Osteoblast (primary cell): ENCODE results near the gene RBM11. TPM values are rescaled to one million over a fixed set of nuclear protein-coding genes. Genes with fewer than 3 reads are reported as not detected.

ENCODE experiments used
- DNase-seq: peaks from one replicate; pipeline ENCODE4 v3.0.0; 2011; ENCODE audit warnings: low spot score, mixed read lengths; ENCODE audit not compliant: insufficient read length; ENCODE audit errors: missing footprints
- H2AFZ ChIP-seq: 2 replicates; pipeline ENCODE4 v1.6.0; 2011; ENCODE audit warnings: mild to moderate bottlenecking, low read length
- H3K27ac ChIP-seq: 2 replicates; pipeline ENCODE4 v1.5.1; 2011; ENCODE audit warnings: mild to moderate bottlenecking, low read depth, low read length, moderate library complexity
- H3K27me3 ChIP-seq: 2 replicates; pipeline ENCODE4 v1.6.0; 2012; ENCODE audit warnings: mild to moderate bottlenecking, control low read depth, inconsistent platforms, low read length, moderate library complexity; ENCODE audit not compliant: insufficient read depth
- H3K36me3 ChIP-seq: 2 replicates; pipeline ENCODE4 v1.5.1; 2011; ENCODE audit warnings: mild to moderate bottlenecking, low read length, control low read depth, moderate library complexity; ENCODE audit not compliant: insufficient read depth
- H3K4me1 ChIP-seq: 2 replicates; pipeline ENCODE4 v1.5.1; 2011; ENCODE audit warnings: mild to moderate bottlenecking, low read length, control low read depth, moderate library complexity; ENCODE audit not compliant: insufficient read depth
- H3K4me2 ChIP-seq: 2 replicates; pipeline ENCODE4 v1.6.0; 2011; ENCODE audit warnings: mild to moderate bottlenecking, low read length; ENCODE audit not compliant: insufficient read depth
- H3K4me3 ChIP-seq: fragments of 200-600 bp; sonication (generic); 3 replicates; pipeline ENCODE4 v1.5.1; 2012; ENCODE audit warnings: mild to moderate bottlenecking, low read length, inconsistent platforms; ENCODE audit not compliant: insufficient read depth
- H3K79me2 ChIP-seq: 2 replicates; pipeline ENCODE4 v1.6.0; 2012; ENCODE audit warnings: mild to moderate bottlenecking, low read length, control low read depth, inconsistent platforms; ENCODE audit not compliant: insufficient read depth
- H3K9me3 ChIP-seq: 2 replicates; pipeline ENCODE4 v1.5.1; 2011; ENCODE audit warnings: low read depth, low read length, control low read depth
- H4K20me1 ChIP-seq: 2 replicates; pipeline ENCODE4 v1.6.0; 2012; ENCODE audit warnings: mild to moderate bottlenecking, low read length, control low read depth; ENCODE audit not compliant: insufficient read depth
- CTCF ChIP-seq: IDR thresholded peaks from 2 replicates; pipeline ENCODE4 v1.5.1; 2011; ENCODE audit warnings: mild to moderate bottlenecking, low read depth, low read length, moderate library complexity; ENCODE audit errors: extremely low read depth
- total RNA-seq: library from RNA; depleted of rRNA; stranded (reverse); fragments of >200 nt; gene quantifications from 2 replicates; pipeline ENCODE4 v1.2.3, GENCODE V29; 2012

Gene RBM11
- total RNA-seq, 1 donor, result under 0.01 TPM

GRCh38 chr21:14265023-14265422, 49.1 kb downstream of the RBM11 start:
- TF ChIP-seq CTCF, result no peak
- Histone ChIP-seq H3K9me3 (no peaks in the 10 kb centered on the region), H3K4me1 (no peaks in the 10 kb centered on the region), H3K27me3 (no peaks in the 10 kb centered on the region), H3K4me3 (no peak overlapping the region), H2AFZ (no peak overlapping the region), H3K27ac (no peak overlapping the region), H3K4me2 (no peak overlapping the region), H3K79me2 (no peaks in the 10 kb centered on the region), H4K20me1 (no peaks in the 10 kb centered on the region), H3K36me3 (no peaks in the 10 kb centered on the region)
- no peak for DNase-seq

- H3K27ac ChIP-seq, result no peak overlapping the region
- no peaks in the 10 kb centered on the region for H3K9me3 ChIP-seq
- no peak for DNase-seq
- no peak overlapping the region for H2AFZ ChIP-seq
- no peaks in the 10 kb centered on the region for H4K20me1 ChIP-seq
- H3K4me3 ChIP-seq, result no peak overlapping the region
- H3K4me2 ChIP-seq, result no peak overlapping the region
- H3K36me3 ChIP-seq, result no peaks in the 10 kb centered on the region
- no peaks in the 10 kb centered on the region for H3K4me1 ChIP-seq
- no peak for TF ChIP-seq CTCF
- H3K27me3 ChIP-seq, result no peaks in the 10 kb centered on the region
- H3K79me2 ChIP-seq, result no peaks in the 10 kb centered on the region
These were observed 51.1 kb downstream of the RBM11 start for GRCh38 chr21:14267076-14267475.

GRCh38 chr21:14270631-14271030, 54.7 kb downstream of the RBM11 start:
- no peak for DNase-seq
- Histone ChIP-seq H3K36me3 (no peaks in the 10 kb centered on the region), H2AFZ (no peak overlapping the region), H3K27ac (no peak overlapping the region), H3K27me3 (no peaks in the 10 kb centered on the region), H3K9me3 (no peaks in the 10 kb centered on the region), H3K4me1 (no peaks in the 10 kb centered on the region), H3K4me2 (no peak overlapping the region), H4K20me1 (no peaks in the 10 kb centered on the region), H3K79me2 (no peaks in the 10 kb centered on the region), H3K4me3 (no peak overlapping the region)
- TF ChIP-seq CTCF, result no peak

GRCh38 chr21:14271053-14271452, 55.1 kb downstream of the RBM11 start:
- Histone ChIP-seq H2AFZ (no peak overlapping the region), H3K4me2 (no peak overlapping the region), H3K79me2 (no peaks in the 10 kb centered on the region), H3K36me3 (no peaks in the 10 kb centered on the region), H3K27me3 (no peaks in the 10 kb centered on the region), H3K4me1 (no peaks in the 10 kb centered on the region), H3K27ac (no peak overlapping the region), H4K20me1 (no peaks in the 10 kb centered on the region), H3K9me3 (no peaks in the 10 kb centered on the region), H3K4me3 (no peak overlapping the region)
- no peak for TF ChIP-seq CTCF
- no peak for DNase-seq
